ENCODE data around the gene CPXM1. TPM values are rescaled to one million over a fixed set of nuclear protein-coding genes. Genes with fewer than 3 reads are reported as not detected.
A peak's percentile ranks its signal among the peaks of the same experiment; 100 is the strongest.

Gene CPXM1
- total and polyA plus RNA-seq, 8 donors = 0.28 to 10.6 (median 2.0) TPM

DNA sequence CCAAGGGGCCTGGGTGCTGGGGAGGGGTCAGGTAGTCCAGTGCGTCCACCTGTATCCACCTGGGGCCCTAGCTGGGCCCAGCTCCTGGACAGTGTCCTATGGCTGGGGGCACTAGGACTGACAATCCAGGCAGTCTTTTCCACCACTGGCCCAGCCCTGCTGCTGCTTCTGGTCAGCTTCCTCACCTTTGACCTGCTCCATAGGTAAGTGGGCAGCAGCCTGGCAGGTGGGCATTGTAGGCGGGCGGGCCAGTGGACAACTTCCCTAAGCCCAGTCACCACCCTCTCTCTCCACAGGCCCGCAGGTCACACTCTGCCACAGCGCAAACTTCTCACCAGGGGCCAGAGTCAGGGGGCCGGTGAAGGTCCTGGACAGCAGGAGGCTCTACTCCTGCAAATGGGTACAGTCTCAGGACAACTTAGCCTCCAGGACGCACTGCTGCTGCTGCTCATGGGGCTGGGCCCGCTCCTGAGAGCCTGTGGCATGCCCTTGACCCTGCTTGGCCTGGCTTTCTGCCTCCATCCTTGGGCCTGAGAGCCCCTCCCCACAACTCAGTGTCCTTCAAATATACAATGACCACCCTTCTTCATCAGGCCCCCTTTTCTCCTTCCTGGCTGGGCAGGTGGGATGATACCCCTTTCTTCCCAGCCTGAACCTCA lies 14.9 kb upstream of the CPXM1 start:
- Histone ChIP-seq H3K36me3 (no peaks in the 10 kb centered on the region), H3K9me3 (no peaks in the 10 kb centered on the region), H3K27ac (no peak overlapping the region), H3K4me1 (no peaks in the 10 kb centered on the region), H3K4me3 (no peak overlapping the region), H3K27me3 (peaks cover 0 to 11% (median 0%) of the 10 kb centered on the region in 4 donors)
- DNase-seq = peak in 1 of 6 donors; percentile 42
- 85 to 88% methylated on average over 8 of the region's 8 CpGs for WGBS, 2 donors
- ATAC-seq = no peak
- TF ChIP-seq, protein P1, sequence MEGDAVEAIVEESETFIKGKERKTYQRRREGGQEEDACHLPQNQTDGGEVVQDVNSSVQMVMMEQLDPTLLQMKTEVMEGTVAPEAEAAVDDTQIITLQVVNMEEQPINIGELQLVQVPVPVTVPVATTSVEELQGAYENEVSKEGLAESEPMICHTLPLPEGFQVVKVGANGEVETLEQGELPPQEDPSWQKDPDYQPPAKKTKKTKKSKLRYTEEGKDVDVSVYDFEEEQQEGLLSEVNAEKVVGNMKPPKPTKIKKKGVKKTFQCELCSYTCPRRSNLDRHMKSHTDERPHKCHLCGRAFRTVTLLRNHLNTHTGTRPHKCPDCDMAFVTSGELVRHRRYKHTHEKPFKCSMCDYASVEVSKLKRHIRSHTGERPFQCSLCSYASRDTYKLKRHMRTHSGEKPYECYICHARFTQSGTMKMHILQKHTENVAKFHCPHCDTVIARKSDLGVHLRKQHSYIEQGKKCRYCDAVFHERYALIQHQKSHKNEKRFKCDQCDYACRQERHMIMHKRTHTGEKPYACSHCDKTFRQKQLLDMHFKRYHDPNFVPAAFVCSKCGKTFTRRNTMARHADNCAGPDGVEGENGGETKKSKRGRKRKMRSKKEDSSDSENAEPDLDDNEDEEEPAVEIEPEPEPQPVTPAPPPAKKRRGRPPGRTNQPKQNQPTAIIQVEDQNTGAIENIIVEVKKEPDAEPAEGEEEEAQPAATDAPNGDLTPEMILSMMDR (IDR thresholded peaks at IDR 0.05) = no peak
- intact Hi-C loops (cut with DNase I) = no loop called here
- no peak for FAIRE-seq

DNA sequence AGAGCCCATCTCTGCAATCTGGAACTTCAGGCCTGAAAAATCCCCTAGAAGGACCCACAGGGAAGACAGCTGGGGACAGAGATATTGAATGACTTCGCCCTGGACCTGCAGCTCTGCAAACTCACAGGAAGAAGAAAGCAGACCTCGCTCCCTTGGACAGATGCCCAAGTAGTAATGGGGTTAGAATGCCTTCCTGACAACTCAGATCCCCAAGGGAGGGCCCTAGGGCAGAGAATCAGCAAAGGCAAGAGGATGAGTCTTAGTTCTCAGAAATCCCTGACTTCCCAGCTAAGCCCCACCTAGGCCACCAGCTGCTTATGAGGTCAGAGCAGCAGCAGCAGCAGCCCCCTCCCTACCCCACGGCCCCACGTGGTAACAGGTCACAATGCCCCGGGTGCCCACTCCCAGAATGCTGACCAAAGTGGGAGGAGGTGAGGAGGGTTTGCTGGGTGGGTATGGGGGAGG lies 14.2 kb upstream of the CPXM1 start, which contains the start of gene C20orf141:
Gene C20orf141 (plus strand): TSS at position 401 of the 465 bp plus-strand sequence. CDS start 198 bp downstream, outside the sequence.
- WGBS, 2 donors = 44 to 48% methylated on average over 4 to 5 of the region's 5 CpGs
- ATAC-seq = peak in 3 of 4 donors; percentile 34 to 69 (median 51)

DNA sequence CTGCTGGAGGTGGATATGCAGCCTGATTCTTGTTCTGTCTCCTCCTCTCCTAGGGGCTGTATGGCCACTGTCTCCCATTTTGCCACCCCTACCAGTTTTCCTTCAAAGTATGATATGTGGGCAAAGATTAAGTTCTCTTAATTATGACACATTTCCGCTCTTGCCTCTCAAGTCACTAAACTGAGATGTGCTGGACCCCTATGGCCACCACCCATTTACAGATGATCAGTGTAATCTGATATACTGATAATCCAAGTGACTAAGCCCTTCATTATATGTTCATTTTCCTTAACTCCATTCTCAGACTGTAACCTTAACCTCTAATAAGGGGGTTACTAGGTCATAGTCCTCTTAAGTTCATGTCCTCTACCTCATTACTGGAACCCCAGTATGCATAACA lies 13.6 kb upstream of the CPXM1 start:
- WGBS, 2 donors = 87 to 100% methylated on average over 1 of the region's 1 CpG
- Histone ChIP-seq H3K9me3 (no peaks in the 10 kb centered on the region), H3K27ac (no peak overlapping the region), H3K36me3 (no peaks in the 10 kb centered on the region), H3K4me1 (no peaks in the 10 kb centered on the region), H3K27me3 (peaks cover 0 to 11% (median 0%) of the 10 kb centered on the region in 4 donors), H3K4me3 (no peak overlapping the region)
- ATAC-seq (no peak), DNase-seq (no peak), FAIRE-seq (no peak)
- intact Hi-C loops (cut with DNase I) = no loop called here
- TF ChIP-seq, protein P1 (IDR thresholded peaks at IDR 0.05) = no peak

More for the DNA sequence above, 14.2 kb upstream of the CPXM1 start, which contains the start of gene C20orf141:
- no peaks in the 10 kb centered on the region for H3K9me3 ChIP-seq
- peaks cover 0 to 11% (median 0%) of the 10 kb centered on the region in 4 donors for H3K27me3 ChIP-seq
- FAIRE-seq = no peak
- no peaks in the 10 kb centered on the region for H3K4me1 ChIP-seq
- peak in 1 of 6 donors; percentile 45 for DNase-seq
- no peak within 1 kb of the TSS for H3K27ac ChIP-seq
- no peak within 1 kb of the TSS for H3K4me3 ChIP-seq
- TF ChIP-seq, protein P1 (IDR thresholded peaks at IDR 0.05) = no peak
- intact Hi-C loops (cut with DNase I) = no loop called here
- no peaks in the 10 kb centered on the region for H3K36me3 ChIP-seq

DNA sequence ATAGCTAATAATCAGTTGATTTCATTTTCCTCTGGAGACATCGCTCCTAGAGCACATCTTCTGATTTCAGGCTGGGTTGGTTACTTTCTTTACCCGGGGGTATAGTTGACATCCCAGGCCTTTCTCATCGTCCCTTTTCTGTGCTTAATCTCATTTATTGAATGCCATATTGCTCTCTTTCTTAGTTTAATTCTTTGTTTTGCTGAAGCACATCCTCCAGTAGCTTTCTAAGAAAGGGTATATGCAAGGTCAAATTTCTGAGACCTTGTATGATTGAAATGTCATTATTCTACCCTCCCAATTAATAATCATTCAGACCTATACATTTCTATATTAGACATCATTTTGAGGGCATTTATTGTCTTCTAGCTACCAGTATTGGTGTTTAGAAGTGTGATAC lies 11.8 kb upstream of the CPXM1 start:
- H3K27me3 ChIP-seq = peaks cover 0 to 11% (median 0%) of the 10 kb centered on the region in 4 donors
- FAIRE-seq = no peak

More for the DNA sequence above, 11.8 kb upstream of the CPXM1 start:
- H3K4me3 ChIP-seq = no peak overlapping the region
- ATAC-seq (no peak), DNase-seq (no peak)
- no peaks in the 10 kb centered on the region for H3K4me1 ChIP-seq
- H3K27ac ChIP-seq = no peak overlapping the region
- 57 to 62% methylated on average over 3 of the region's 3 CpGs for WGBS, 2 donors
- no peaks in the 10 kb centered on the region for H3K36me3 ChIP-seq
- TF ChIP-seq, protein P1 (IDR thresholded peaks at IDR 0.05) = no peak
- H3K9me3 ChIP-seq = no peaks in the 10 kb centered on the region
- intact Hi-C loops (cut with DNase I) = no loop called here
